Superior temporal gyrus (tissue), 1 donor: ENCODE data around the gene SH3BGR.

Source experiments
- DNase-seq: peaks from one replicate; pipeline ENCODE4 v3.0.0-alpha.2; 2016; ENCODE audit errors: extremely low spot score

The SH3BGR gene

DNA sequence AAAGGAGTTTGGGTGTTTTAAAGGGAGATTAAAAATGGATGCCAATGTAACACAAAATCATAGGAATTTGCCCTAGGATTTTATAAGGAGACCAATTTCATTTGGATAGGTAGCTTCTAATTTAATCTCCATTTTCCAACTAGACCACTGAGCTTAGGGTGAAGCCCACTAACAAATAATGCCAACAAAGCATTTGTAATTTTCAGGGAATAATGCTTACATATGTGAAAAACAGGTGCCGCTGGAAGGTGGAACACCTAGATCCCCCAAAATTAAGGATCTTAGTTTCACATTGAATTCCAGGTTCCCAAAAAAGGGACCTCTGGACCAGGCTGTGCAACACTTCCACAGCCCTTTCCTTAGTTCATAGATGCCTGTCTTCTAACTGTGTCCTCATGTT lies 94.8 kb downstream of the SH3BGR start:
- no peak for DNase-seq

DNA sequence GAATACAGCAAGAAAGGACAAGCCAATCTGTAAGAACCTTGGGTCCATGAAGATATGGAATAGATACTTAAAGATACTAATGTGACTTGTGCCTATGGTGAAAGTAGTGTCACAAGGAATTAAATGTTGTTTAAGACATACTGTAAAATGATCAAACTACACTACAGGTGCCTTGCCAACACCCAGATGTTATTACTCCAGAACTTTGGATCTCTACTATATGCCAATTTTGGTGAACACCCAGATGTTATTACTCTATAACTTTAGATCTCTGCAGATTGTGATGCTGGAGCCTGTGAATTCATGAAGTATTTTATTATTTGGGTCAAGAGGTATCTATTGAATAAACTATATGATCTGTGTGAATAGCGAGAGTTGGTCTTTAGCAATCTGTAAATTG lies 101.1 kb downstream of the SH3BGR start:
- no peak for DNase-seq

DNA sequence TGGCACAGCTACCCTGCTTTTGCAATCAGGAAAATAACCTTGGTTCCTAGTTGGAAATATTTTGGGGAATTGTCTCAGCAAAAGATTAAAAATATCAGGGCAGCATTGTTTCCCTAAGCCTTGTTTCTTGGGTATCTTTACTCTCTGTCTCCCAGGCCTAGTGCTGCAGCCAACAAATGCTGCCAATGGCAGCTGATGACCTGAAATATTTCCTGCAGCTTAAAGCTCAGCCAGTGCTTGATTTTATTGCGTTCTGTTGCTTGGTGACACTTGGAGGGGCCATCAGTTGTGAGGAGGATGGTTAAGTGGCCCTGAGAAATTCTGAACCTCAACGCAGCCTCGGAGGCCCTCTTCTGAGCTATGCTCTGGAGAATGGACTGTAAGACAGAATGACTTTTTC lies 101.6 kb downstream of the SH3BGR start:
- no peak for DNase-seq

DNA sequence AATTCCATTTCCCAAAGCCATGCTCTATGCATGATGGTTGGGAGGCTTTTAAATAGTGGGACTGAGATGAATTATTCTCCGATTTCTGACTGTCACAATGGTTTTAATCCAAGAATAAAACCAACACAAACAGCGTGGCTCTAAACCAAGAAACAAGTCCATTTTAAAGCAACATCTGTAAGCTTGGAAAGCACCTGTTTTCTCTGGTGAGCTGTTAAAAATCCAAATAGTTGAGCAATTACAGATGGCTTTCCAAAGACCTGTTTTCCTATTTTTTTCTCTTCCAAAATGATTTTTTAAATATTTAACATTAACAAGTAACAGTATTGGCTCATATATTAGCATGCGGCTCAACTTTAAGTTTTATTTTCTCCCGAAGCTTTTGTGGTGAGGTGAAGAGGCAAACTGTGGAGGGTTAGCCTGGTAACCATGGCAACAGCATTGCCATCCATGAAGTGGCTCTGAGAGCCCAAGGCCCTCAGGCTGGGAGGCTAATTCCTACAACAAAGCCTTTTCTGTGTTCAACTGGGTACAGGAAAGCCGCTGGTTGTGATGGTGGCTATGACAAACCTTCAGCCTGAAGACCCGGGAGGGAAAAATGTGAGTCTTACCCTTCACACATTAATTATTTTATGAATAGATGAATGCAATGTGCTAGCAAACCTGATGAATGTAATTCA lies 104.3 kb downstream of the SH3BGR start:
- peak; percentile 59 for DNase-seq

DNA sequence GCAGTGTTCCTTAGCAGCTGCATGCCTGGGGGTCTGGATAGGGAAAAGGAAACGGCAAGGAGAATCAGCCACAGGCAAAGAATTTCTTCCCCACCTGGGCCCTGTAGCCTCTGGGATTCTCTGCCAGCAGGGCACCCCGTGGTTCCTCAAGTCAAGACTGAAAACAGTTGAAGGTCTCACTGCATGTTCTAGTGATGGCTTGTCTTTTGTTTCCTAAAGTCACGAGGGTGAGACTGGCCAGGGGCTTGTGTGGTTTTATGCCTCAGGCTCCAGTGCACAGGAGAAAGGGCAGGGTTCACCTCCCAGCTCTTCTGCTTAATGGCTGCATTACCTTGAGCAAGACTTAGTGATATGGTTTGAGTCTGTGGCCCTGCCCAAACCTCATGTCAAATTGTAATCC lies 107.7 kb downstream of the SH3BGR start:
- DNase-seq: no peak

DNA sequence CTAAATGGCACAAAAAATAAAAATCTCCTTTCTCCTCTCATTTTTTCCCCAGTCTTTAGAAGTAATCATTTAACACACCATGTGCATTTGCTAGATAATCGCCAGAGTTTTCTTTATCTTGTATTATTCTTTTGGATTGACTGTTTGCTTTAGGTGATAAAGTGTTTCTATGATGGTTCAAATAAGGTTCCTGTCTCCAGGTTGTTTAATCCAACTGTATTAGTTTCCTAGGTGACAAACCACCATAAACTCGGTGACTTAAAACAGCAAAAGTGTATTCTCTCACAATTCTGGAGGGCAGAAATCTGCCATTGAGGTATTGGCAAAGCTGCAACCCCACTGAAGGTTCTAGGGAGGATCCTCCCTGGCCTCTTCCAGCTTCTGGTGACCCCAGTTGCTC lies 109.4 kb downstream of the SH3BGR start:
- DNase-seq: no peak

DNA sequence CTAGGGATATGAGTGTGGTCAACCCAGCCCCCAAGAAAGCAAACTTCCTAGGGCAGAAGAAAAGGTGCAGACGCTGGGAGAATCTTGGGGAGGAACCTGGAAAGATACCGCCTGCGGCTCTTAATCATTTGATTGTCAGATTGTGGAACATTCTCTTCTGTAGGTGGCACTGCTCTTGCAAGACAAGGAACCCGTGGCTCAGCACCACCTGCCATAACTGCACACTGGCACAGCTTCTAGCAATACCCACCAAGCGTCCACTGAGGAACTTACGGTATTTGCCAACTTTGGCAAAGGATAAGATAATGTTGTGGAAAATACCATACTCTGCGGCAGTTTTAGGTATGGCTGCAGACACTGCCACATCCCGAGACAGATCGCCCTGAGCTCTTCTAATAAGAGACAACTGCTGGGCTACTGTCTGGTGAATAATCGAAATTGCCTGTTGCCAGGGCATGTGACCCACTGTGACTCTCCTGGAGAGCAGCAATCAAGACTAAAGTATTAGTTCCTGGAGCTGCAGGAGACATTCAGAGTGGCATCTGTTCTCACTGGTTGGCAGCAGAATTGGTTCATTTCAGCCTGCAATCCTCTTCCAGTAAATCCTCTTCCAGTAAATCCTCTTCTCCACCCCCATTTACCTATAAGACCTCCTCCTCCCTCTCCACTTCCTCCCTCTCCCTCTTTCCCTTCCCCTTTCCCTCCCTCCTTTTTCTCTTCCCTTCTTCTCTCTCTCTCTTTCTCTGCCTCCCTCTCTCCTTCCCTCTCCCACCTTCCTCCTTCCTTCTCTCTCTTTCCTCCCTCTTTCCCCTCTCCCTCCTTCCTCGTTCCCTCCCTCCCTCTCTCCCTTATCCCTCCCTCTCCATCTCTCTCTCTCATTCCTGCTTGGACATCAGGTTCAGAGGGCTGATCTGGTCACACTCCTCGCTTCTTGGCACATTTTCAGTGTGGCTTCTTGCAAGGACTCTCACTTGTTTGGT lies 111.3 kb downstream of the SH3BGR start:
- no peak for DNase-seq

DNA sequence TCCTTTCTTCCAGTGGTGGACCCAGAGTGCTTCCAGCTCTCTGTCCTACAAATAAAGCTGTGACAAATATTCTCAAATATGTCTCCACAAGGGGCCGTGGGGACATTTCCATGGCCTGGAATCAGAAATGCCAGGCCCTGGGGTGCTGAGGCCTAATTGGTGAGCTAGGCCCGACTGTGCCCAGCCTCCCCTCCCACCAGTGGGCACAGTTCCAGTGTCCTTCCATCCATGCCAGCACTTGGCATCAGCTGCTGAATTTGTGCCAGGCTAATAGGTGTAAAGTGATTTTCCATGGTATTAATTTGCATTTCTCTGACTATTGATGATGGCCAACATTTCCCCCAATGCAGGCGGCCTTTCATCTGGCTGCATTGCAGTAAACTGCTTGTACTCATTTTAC lies 112.4 kb downstream of the SH3BGR start:
- DNase-seq: peak; percentile 39
